H1 (cell line): ENCODE measurements around the gene PIGA. TPM values are rescaled to one million over a fixed set of nuclear protein-coding genes. Genes with fewer than 3 reads are reported as not detected.

ENCODE experiments used
- CTCF ChIA-PET: fragments of 300-600 bp; sonication (Branson Sonifier 250); formaldehyde crosslinking; loops from one replicate; lab custom pipeline; 2021; ENCODE audit not compliant: partially characterized antibody; lab: Charles Lee
- POLR2A ChIA-PET: fragments of 300-600 bp; sonication (Branson Sonifier 250); formaldehyde crosslinking; loops from one replicate; lab custom pipeline; 2021; ENCODE audit warnings: inconsistent platforms; ENCODE audit not compliant: partially characterized antibody; lab: Charles Lee
- DNase-seq, 2 experiments: peaks; one replicate each; pipeline versions ENCODE4 v3.0.0 to v3.0.0-alpha.2; 2010 to 2022; ENCODE audit warnings: low spot score in 2 of 2, low read depth in 1 of 2, mixed read lengths in 1 of 2
- FAIRE-seq: peaks from 2 replicates; lab custom pipeline; 2011; peaks lifted over from hg19 to GRCh38; lab: Jason Lieb, UNC
- H2AFZ ChIP-seq: 2 replicates; pipeline ENCODE4 v1.8.1; 2012; ENCODE audit warnings: low read length, inconsistent platforms
- H2AK5ac ChIP-seq: 2 replicates; pipeline ENCODE4 v1.6.1; 2013; ENCODE audit warnings: low read depth, low read length
- H2BK120ac ChIP-seq: replicated peaks from 2 replicates; pipeline ENCODE3; 2013; ENCODE audit warnings: low read depth, low read length, inconsistent platforms
- H2BK12ac ChIP-seq: 2 replicates; pipeline ENCODE4 v1.6.1; 2013; ENCODE audit warnings: low read depth, low read length
- H2BK15ac ChIP-seq: 2 replicates; pipeline ENCODE4 v1.6.1; 2013; ENCODE audit warnings: low read length
- H2BK20ac ChIP-seq: 2 replicates; pipeline ENCODE4 v1.6.1; 2013; ENCODE audit warnings: low read length
- H2BK5ac ChIP-seq: 2 replicates; pipeline ENCODE4 v1.6.1; 2013; ENCODE audit warnings: low read depth, low read length
- H3K14ac ChIP-seq: 2 replicates; pipeline ENCODE4 v1.6.1; 2013; ENCODE audit warnings: inconsistent platforms; ENCODE audit not compliant: insufficient read length
- H3K18ac ChIP-seq: 2 replicates; pipeline ENCODE4 v1.6.1; 2013; ENCODE audit warnings: low read length; ENCODE audit errors: extremely low read depth
- H3K23ac ChIP-seq: 2 replicates; pipeline ENCODE4 v1.6.1; 2013; ENCODE audit warnings: inconsistent platforms; ENCODE audit not compliant: insufficient read length
- H3K23me2 ChIP-seq: 2 replicates; pipeline ENCODE4 v1.6.1; 2013; ENCODE audit warnings: low read depth, low read length
- H3K27ac ChIP-seq: 2 replicates; pipeline ENCODE4 v1.6.1; 2011; ENCODE audit warnings: low read depth, low read length, inconsistent platforms
- H3K27me3 ChIP-seq, 4 experiments: replicated peaks in 1 of 4; 1 replicate in 1 of 4; 2 replicates in 3 of 4; pipeline versions ENCODE4 v1.6.1 to v1.8.1; 2011 to 2013; ENCODE audit warnings: low read length in 3 of 4, mild to moderate bottlenecking in 3 of 4, inconsistent platforms in 2 of 4, mixed read lengths in 2 of 4, moderate library complexity in 1 of 4; ENCODE audit not compliant: control insufficient read depth in 3 of 4, insufficient read depth in 3 of 4; ENCODE audit errors: extremely low read depth in 1 of 4
- H3K36me3 ChIP-seq, 4 experiments: 2 replicates each; pipeline versions ENCODE4 v1.6.1 to v1.8.1; 2011 to 2013; ENCODE audit warnings: mild to moderate bottlenecking in 4 of 4, low read length in 3 of 4, moderate library complexity in 2 of 4, control low read depth in 1 of 4, inconsistent platforms in 1 of 4; ENCODE audit not compliant: insufficient read depth in 4 of 4, control insufficient read depth in 2 of 4
- H3K4ac ChIP-seq: replicated peaks from 2 replicates; pipeline ENCODE3; 2013; ENCODE audit warnings: low read length, low read depth, mixed read lengths, inconsistent platforms; ENCODE audit not compliant: insufficient read length
- H3K4me1 ChIP-seq, 4 experiments: replicated peaks in 1 of 4; 1 replicate in 1 of 4; 2 replicates in 3 of 4; pipeline versions ENCODE4 v1.6.1 to v1.8.1; 2011 to 2013; ENCODE audit warnings: low read length in 3 of 4, inconsistent platforms in 2 of 4, mixed read lengths in 1 of 4; ENCODE audit not compliant: insufficient read depth in 4 of 4, control insufficient read depth in 3 of 4
- H3K4me2 ChIP-seq, 2 experiments: 2 replicates each; pipeline versions ENCODE4 v1.6.1 to v1.8.1; 2011 to 2013; ENCODE audit warnings: low read depth in 2 of 2, low read length in 2 of 2, control low read depth in 1 of 2, inconsistent platforms in 1 of 2, mild to moderate bottlenecking in 1 of 2; ENCODE audit not compliant: insufficient read depth in 1 of 2
- H3K4me3 ChIP-seq, 4 experiments: fragments of 200-600, 300-600 bp in 1 of 4; sonication (generic), shearing (Covaris generic), sonication (Bioruptor Twin) in 1 of 4; 2 replicates each; pipeline versions ENCODE4 v1.5.1 to v1.8.1; 2011 to 2016; ENCODE audit warnings: low read length in 4 of 4, low read depth in 3 of 4, control low read depth in 2 of 4, inconsistent platforms in 2 of 4, mild to moderate bottlenecking in 2 of 4, mixed read lengths in 1 of 4, moderate library complexity in 1 of 4; ENCODE audit not compliant: insufficient read depth in 2 of 4; ENCODE audit errors: extremely low read depth in 1 of 4
- H3K56ac ChIP-seq: replicated peaks from 2 replicates; pipeline ENCODE3; 2013; ENCODE audit warnings: low read depth, mild to moderate bottlenecking, mixed read lengths, low read length, inconsistent platforms; ENCODE audit not compliant: insufficient read length
- H3K79me1 ChIP-seq: 2 replicates; pipeline ENCODE4 v1.6.1; 2013; ENCODE audit warnings: low read depth, low read length, control low read depth
- H3K79me2 ChIP-seq, 2 experiments: 2 replicates each; pipeline versions ENCODE4 v1.6.1 to v1.8.1; 2012 to 2013; ENCODE audit warnings: low read length in 2 of 2, mild to moderate bottlenecking in 2 of 2, inconsistent platforms in 1 of 2; ENCODE audit not compliant: insufficient read depth in 2 of 2, control insufficient read depth in 1 of 2
- H3K9ac ChIP-seq, 4 experiments: replicated peaks in 1 of 4; 1 replicate in 1 of 4; 2 replicates in 3 of 4; pipeline versions ENCODE4 v1.6.1 to v1.8.1; 2011 to 2013; ENCODE audit warnings: low read depth in 3 of 4, low read length in 3 of 4, control low read depth in 2 of 4, mild to moderate bottlenecking in 2 of 4, moderate library complexity in 2 of 4, inconsistent platforms in 1 of 4; ENCODE audit errors: extremely low read depth in 1 of 4
- H3K9me3 ChIP-seq, 2 experiments: 2 replicates each; pipeline versions ENCODE4 v1.6.1 to v1.8.1; 2012 to 2013; ENCODE audit warnings: mild to moderate bottlenecking in 2 of 2, moderate library complexity in 2 of 2, control low read depth in 1 of 2, inconsistent platforms in 1 of 2, low read depth in 1 of 2, low read length in 1 of 2, mixed read lengths in 1 of 2; ENCODE audit not compliant: insufficient read depth in 2 of 2
- H4K20me1 ChIP-seq, 2 experiments: replicated peaks in 1 of 2; 2 replicates each; pipeline versions ENCODE3 to v1.8.1; 2011 to 2013; ENCODE audit warnings: inconsistent platforms in 2 of 2, low read length in 2 of 2, mild to moderate bottlenecking in 1 of 2; ENCODE audit not compliant: insufficient read depth in 2 of 2, control insufficient read depth in 1 of 2
- H4K5ac ChIP-seq: 2 replicates; pipeline ENCODE4 v1.6.1; 2013; ENCODE audit warnings: low read length, low read depth, mixed read lengths, inconsistent platforms; ENCODE audit not compliant: insufficient read length
- H4K8ac ChIP-seq: 2 replicates; pipeline ENCODE4 v1.8.0; 2013; ENCODE audit warnings: mild to moderate bottlenecking, moderate library complexity, low read length, inconsistent platforms; ENCODE audit not compliant: insufficient read depth; ENCODE audit errors: extremely low read depth
- H4K91ac ChIP-seq: replicated peaks from 2 replicates; pipeline ENCODE3; 2013; ENCODE audit warnings: low read length, mixed read lengths, inconsistent platforms; ENCODE audit not compliant: insufficient read length
- CBX5 ChIP-seq: fragments of 300-800, 300-1000 bp; sonication (generic); IDR thresholded peaks from 2 replicates; pipeline ENCODE4 v1.7.1; 2016; ENCODE audit warnings: antibody characterized with exemption, low read length, low read depth
- KDM5A ChIP-seq: fragments of 200-600 bp; IDR thresholded peaks from 2 replicates; pipeline ENCODE4 v1.7.1; 2012; ENCODE audit warnings: mild to moderate bottlenecking, low read length, inconsistent platforms, mixed read lengths
- WGBS, 2 experiments: shearing (Covaris generic) in 1 of 2; methylation state at CpG; one replicate each; pipeline versions ENCODE4 v1.1.6 to v1.1.7; 2013 to 2015; ENCODE audit warnings: low lambda C conversion rate in 2 of 2, mixed read lengths in 2 of 2, inconsistent platforms in 1 of 2, low coverage in 1 of 2, missing lambda C conversion rate in 1 of 2; ENCODE audit not compliant: insufficient replicate concordance in 2 of 2, insufficient coverage in 1 of 2, insufficient read length in 1 of 2; ENCODE audit errors: extremely low coverage in 1 of 2, missing lambda C conversion rate in 1 of 2; 5-methylcytosine and 5-hydroxymethylcytosine counted together
- polyA plus RNA-seq, 7 experiments: library from polyadenylated mRNA; depleted of rRNA in 3 of 7; stranded (reverse) in 5 of 7; unstranded in 2 of 7; fragments of >200 nt in 5 of 7; fragments of 200-250 nt in 2 of 7; gene quantifications; 1 replicate in 5 of 7; 2 replicates in 1 of 7; 4 replicates in 1 of 7; pipeline versions ENCODE4 v1.2.1 to v1.2.3, GENCODE V29; 2011 to 2013; ENCODE audit warnings: missing spikeins in 2 of 7, mixed read lengths in 2 of 7
- total RNA-seq: library from RNA; stranded (reverse); fragmentation: NEBNext Ultra II Directional; extraction: Animal tissue kit (Norgen Biotek cat#: 25700); gene quantifications from 2 replicates; pipeline ENCODE4 v1.2.1, GENCODE V29; 2021

Gene PIGA
- total and polyA plus RNA-seq, 2 of the 8 experiments (the other 6 are each of a cell fraction or from before 2014, with no cell fraction given), result 5.0 to 13.4 TPM

GRCh38 chrX:15340867-15341266 lies 5.5 kb upstream of the PIGA start:
- Histone ChIP-seq H4K91ac (no peak overlapping the region), H3K79me1 (no peaks in the 10 kb centered on the region), H2BK15ac (no peak overlapping the region), H3K23ac (no peak overlapping the region), H3K79me2 (no peaks in the 10 kb centered on the region), H3K18ac (no peak overlapping the region), H3K4ac (no peak overlapping the region), H3K27ac (no peak overlapping the region), H3K14ac (no peak overlapping the region), H2BK20ac (no peak overlapping the region)
- POLR2A ChIA-PET, result no interaction called here
- TF ChIP-seq KDM5A (no peak), CBX5 (no peak)
- TF ChIP-seq, all 59 proteins: peak for 0
- H4K20me1 ChIP-seq, result no peaks in the 10 kb centered on the region
- 97% methylated on average over 2 of the region's 2 CpGs; no CpG with 5 or more reads in 1 of the 2 experiments for WGBS, 2 experiments
- H4K8ac ChIP-seq, result no peak overlapping the region
- no peak overlapping the region for H3K4me2 ChIP-seq
- no peaks in the 10 kb centered on the region for H3K27me3 ChIP-seq
- no peak overlapping the region for H2AK5ac ChIP-seq
- 0 out of 2 replicates have a peak, but pooled peaks cover 2% of the 10 kb centered on the region for H3K23me2 ChIP-seq
- H3K4me3 ChIP-seq, result no peak overlapping the region
- H2BK5ac ChIP-seq, result no peak overlapping the region
- H3K9me3 ChIP-seq, result no peaks in the 10 kb centered on the region
- no peak overlapping the region for H2BK12ac ChIP-seq
- no peak for DNase-seq
- no peaks in the 10 kb centered on the region for H3K36me3 ChIP-seq
- no peak overlapping the region for H4K5ac ChIP-seq
- FAIRE-seq, result no peak
- H2BK120ac ChIP-seq, result no peak overlapping the region
- H3K9ac ChIP-seq, result no peak overlapping the region
- H3K56ac ChIP-seq, result no peak overlapping the region
- H2AFZ ChIP-seq, result no peak overlapping the region
- CTCF ChIA-PET, result interaction anchor here (0.8 kb wide), 1 partner anchor 40 kb away, joined by 3 read pairs; no protein-coding TSS in a partner anchor
- no peaks in the 10 kb centered on the region for H3K4me1 ChIP-seq
